GM23338 (cell line): ENCODE data around the gene C1orf21. TPM values are rescaled to one million over a fixed set of nuclear protein-coding genes. Genes with fewer than 3 reads are reported as not detected.

Experiments
- ATAC-seq: fragments of 200-7000 bp; cut with Tn5 transposase; 3 replicates; pipeline ENCODE4 v1.9.1; 2020
- DNase-seq: peaks from one replicate; pipeline ENCODE4 v3.0.0-alpha.2; 2015; ENCODE audit warnings: low spot score
- H2AFZ ChIP-seq: fragments of 200-600 bp; sonication (generic); 2 replicates; pipeline ENCODE4 v1.8.0; 2016; ENCODE audit warnings: antibody characterized with exemption, mild to moderate bottlenecking, moderate library complexity
- H3F3A ChIP-seq: fragments of 200-600 bp; sonication (generic); replicated peaks from 2 replicates; pipeline ENCODE4 v1.8.0; 2017; ENCODE audit warnings: antibody characterized with exemption, mixed run types, low read depth
- H3K27ac ChIP-seq: fragments of 200-600 bp; sonication (generic); 2 replicates; pipeline ENCODE4 v1.6.1; 2016; ENCODE audit warnings: low read depth
- H3K27me3 ChIP-seq: fragments of 200-600 bp; sonication (generic); 2 replicates; pipeline ENCODE4 v1.8.0; 2016; ENCODE audit warnings: mild to moderate bottlenecking, mixed run types, moderate library complexity; ENCODE audit not compliant: insufficient read depth
- H3K36me3 ChIP-seq: fragments of 200-600 bp; sonication (generic); 2 replicates; pipeline ENCODE4 v1.8.0; 2016; ENCODE audit warnings: mild to moderate bottlenecking; ENCODE audit not compliant: insufficient read depth
- H3K4me1 ChIP-seq: fragments of 200-600 bp; sonication (generic); 2 replicates; pipeline ENCODE4 v1.8.0; 2016; ENCODE audit warnings: mild to moderate bottlenecking, moderate library complexity; ENCODE audit not compliant: insufficient read depth
- H3K4me2 ChIP-seq: fragments of 200-600 bp; sonication (generic); 2 replicates; pipeline ENCODE4 v1.7.1; 2017; ENCODE audit warnings: mixed run types
- H3K4me3 ChIP-seq: fragments of 200-600 bp; sonication (generic); 2 replicates; pipeline ENCODE4 v1.6.1; 2016; ENCODE audit warnings: mixed run types
- H3K79me2 ChIP-seq: fragments of 200-600 bp; sonication (generic); replicated peaks from 2 replicates; pipeline ENCODE4 v1.8.0; 2017; ENCODE audit warnings: mild to moderate bottlenecking; ENCODE audit not compliant: insufficient read depth
- H3K9me2 ChIP-seq: fragments of 200-600 bp; sonication (generic); 2 replicates; pipeline ENCODE4 v1.8.0; 2017; ENCODE audit not compliant: insufficient read depth
- H4K20me1 ChIP-seq: fragments of 200-600 bp; sonication (generic); replicated peaks from 2 replicates; pipeline ENCODE4 v1.8.0; 2017; ENCODE audit warnings: mild to moderate bottlenecking; ENCODE audit not compliant: insufficient read depth
- H3K27ac Mint-ChIP-seq: 2 replicates; pipeline ENCODE4 v1.8.0; 2020; ENCODE audit warnings: inconsistent platforms, mild to moderate bottlenecking, moderate library complexity, mixed read lengths
- H3K27me3 Mint-ChIP-seq: 3 replicates; pipeline ENCODE4 v1.8.0; 2022; ENCODE audit warnings: low read depth, mild to moderate bottlenecking, moderate library complexity, mixed read lengths, inconsistent platforms; ENCODE audit not compliant: insufficient read depth, poor library complexity
- H3K36me3 Mint-ChIP-seq: 3 replicates; pipeline ENCODE4 v1.8.0; 2021; ENCODE audit warnings: low read depth, mild to moderate bottlenecking, inconsistent platforms, moderate library complexity, mixed read lengths
- H3K4me1 Mint-ChIP-seq: 3 replicates; pipeline ENCODE4 v1.8.0; 2020; ENCODE audit warnings: mild to moderate bottlenecking, inconsistent platforms, mixed read lengths
- H3K4me3 Mint-ChIP-seq: 3 replicates; pipeline ENCODE4 v1.8.0; 2021; ENCODE audit warnings: moderate library complexity, mild to moderate bottlenecking, inconsistent platforms, mixed read lengths
- H3K9me3 Mint-ChIP-seq: 3 replicates; pipeline ENCODE4 v1.8.0; 2020; ENCODE audit warnings: moderate library complexity, mild to moderate bottlenecking, inconsistent platforms, mixed read lengths
- CREB1 ChIP-seq: fragments of 250-450 bp; sonication (Bioruptor Pico); IDR thresholded peaks from 2 replicates; pipeline ENCODE4 v1.5.0; 2020; ENCODE audit warnings: low read depth, mild to moderate bottlenecking, moderate library complexity
- EZH2 ChIP-seq: fragments of 200-600 bp; sonication (generic); IDR thresholded peaks from one replicate; pipeline ENCODE4 v1.8.0; 2017; ENCODE audit warnings: antibody characterized with exemption, mild to moderate bottlenecking, low read depth; ENCODE audit not compliant: unreplicated experiment
- EZH2phosphoT487 ChIP-seq: fragments of 200-600 bp; sonication (generic); IDR thresholded peaks from one replicate; pipeline ENCODE4 v1.8.1; 2018; ENCODE audit warnings: antibody characterized with exemption; ENCODE audit not compliant: unreplicated experiment
- JUNB ChIP-seq: IDR thresholded peaks from one replicate; pipeline ENCODE4 v1.6.1; 2016; ENCODE audit warnings: antibody characterized with exemption; ENCODE audit not compliant: unreplicated experiment
- NANOG ChIP-seq: IDR thresholded peaks from 2 replicates; pipeline ENCODE4 v1.6.1; 2016; ENCODE audit warnings: antibody characterized with exemption, borderline replicate concordance
- POLR2AphosphoS5 ChIP-seq: IDR thresholded peaks from 2 replicates; pipeline ENCODE4 v1.6.1; 2016; ENCODE audit warnings: antibody characterized with exemption, low read depth
- REST ChIP-seq: IDR thresholded peaks from one replicate; pipeline ENCODE4 v1.6.1; 2018; ENCODE audit warnings: antibody characterized with exemption; ENCODE audit not compliant: unreplicated experiment
- STAT1 ChIP-seq: IDR thresholded peaks from one replicate; pipeline ENCODE4 v1.6.1; 2016; ENCODE audit warnings: antibody characterized with exemption; ENCODE audit not compliant: unreplicated experiment
- ZNF114 ChIP-seq: fragments of 250-450 bp; sonication (Bioruptor Pico); IDR thresholded peaks from 2 replicates; pipeline ENCODE4 v1.5.0; 2020; ENCODE audit warnings: mild to moderate bottlenecking, moderate library complexity
- ZNF331 ChIP-seq: fragments of 250-450 bp; sonication (Bioruptor Pico); IDR thresholded peaks from 2 replicates; pipeline ENCODE4 v1.5.0; 2020; ENCODE audit warnings: low read depth, mild to moderate bottlenecking, moderate library complexity
- polyA plus RNA-seq: library from polyadenylated mRNA; unstranded; fragments of >200 nt; fragmentation: Nextera tagmentation; extraction: Ambion mirVana; gene quantifications from 2 replicates; pipeline ENCODE4 v1.2.1, GENCODE V29; 2016
- total RNA-seq: library from RNA; depleted of rRNA; stranded (reverse); fragments of >200 nt; shearing (Covaris generic); gene quantifications from 2 replicates; pipeline ENCODE4 v1.2.3, GENCODE V29; 2014
- TF ChIP-seq, protein P1 (sequence below): fragments of 250-450 bp; sonication (Bioruptor Pico); IDR thresholded peaks from 2 replicates; pipeline ENCODE4 v1.5.0; 2020; ENCODE audit warnings: mild to moderate bottlenecking, moderate library complexity
- TF ChIP-seq, protein P2 (sequence below), 2 experiments: fragments of 200-600 bp in 1 of 2; sonication (generic) in 1 of 2; conservative IDR thresholded peaks; 2 replicates each; pipeline versions ENCODE4 v1.5.1 to v1.6.1; 2016 to 2017; ENCODE audit warnings: antibody characterized with exemption in 2 of 2, low read depth in 2 of 2, mild to moderate bottlenecking in 2 of 2, moderate library complexity in 1 of 2
- TF ChIP-seq, protein P3 (sequence below): IDR thresholded peaks from 2 replicates; pipeline ENCODE4 v1.6.1; 2016; ENCODE audit warnings: antibody characterized with exemption

Gene C1orf21
- total and polyA plus RNA-seq, 2 experiments from 2014 or later, result 28.0 to 40.4 TPM

DNA sequence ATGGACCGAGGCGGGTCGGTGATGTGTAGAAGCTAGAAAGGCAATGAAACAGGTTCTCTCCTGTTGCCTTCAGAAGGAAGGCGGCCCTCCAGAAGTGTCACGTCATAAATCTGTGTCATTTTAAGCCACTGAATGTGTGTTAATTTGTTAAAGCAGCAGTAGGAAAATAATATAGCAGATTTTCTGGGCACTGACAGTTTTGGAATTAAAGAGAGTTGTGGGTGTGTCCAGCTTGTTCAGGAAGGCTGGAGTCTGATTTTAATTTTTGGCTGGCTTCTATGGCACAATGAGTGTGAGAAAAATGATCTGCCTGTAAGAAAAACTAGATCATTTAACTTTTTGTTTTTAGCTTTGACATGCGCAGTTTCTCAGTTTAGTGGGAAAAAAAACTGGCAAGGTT lies 190.5 kb downstream of the C1orf21 start:
- H3K36me3 ChIP-seq, result no peaks in the 10 kb centered on the region
- H3K27ac ChIP-seq, result no peak overlapping the region
- H2AFZ ChIP-seq, result no peak overlapping the region
- DNase-seq (no peak), ATAC-seq (no peak)
- Mint-ChIP-seq H3K27ac (no peak overlapping the region), H3K4me3 (no peak overlapping the region), H3K36me3 (peaks cover 7% of the 10 kb centered on the region), H3K9me3 (peaks cover 8% of the 10 kb centered on the region; the same call in 2 of the 3 replicates), H3K4me1 (peaks cover 17% of the 10 kb centered on the region), H3K27me3 (peaks cover 6% of the 10 kb centered on the region)
- no peaks in the 10 kb centered on the region for H3K79me2 ChIP-seq
- peaks cover 1% of the 10 kb centered on the region; the same call in 1 of the 2 replicates for H3F3A ChIP-seq
- H3K27me3 ChIP-seq, result no peaks in the 10 kb centered on the region
- peaks cover 16% of the 10 kb centered on the region; the same call in 1 of the 2 replicates for H3K4me1 ChIP-seq
- no peak overlapping the region for H3K4me3 ChIP-seq
- H4K20me1 ChIP-seq, result no peaks in the 10 kb centered on the region
- TF ChIP-seq REST, result no peak
- TF ChIP-seq, protein P1, sequence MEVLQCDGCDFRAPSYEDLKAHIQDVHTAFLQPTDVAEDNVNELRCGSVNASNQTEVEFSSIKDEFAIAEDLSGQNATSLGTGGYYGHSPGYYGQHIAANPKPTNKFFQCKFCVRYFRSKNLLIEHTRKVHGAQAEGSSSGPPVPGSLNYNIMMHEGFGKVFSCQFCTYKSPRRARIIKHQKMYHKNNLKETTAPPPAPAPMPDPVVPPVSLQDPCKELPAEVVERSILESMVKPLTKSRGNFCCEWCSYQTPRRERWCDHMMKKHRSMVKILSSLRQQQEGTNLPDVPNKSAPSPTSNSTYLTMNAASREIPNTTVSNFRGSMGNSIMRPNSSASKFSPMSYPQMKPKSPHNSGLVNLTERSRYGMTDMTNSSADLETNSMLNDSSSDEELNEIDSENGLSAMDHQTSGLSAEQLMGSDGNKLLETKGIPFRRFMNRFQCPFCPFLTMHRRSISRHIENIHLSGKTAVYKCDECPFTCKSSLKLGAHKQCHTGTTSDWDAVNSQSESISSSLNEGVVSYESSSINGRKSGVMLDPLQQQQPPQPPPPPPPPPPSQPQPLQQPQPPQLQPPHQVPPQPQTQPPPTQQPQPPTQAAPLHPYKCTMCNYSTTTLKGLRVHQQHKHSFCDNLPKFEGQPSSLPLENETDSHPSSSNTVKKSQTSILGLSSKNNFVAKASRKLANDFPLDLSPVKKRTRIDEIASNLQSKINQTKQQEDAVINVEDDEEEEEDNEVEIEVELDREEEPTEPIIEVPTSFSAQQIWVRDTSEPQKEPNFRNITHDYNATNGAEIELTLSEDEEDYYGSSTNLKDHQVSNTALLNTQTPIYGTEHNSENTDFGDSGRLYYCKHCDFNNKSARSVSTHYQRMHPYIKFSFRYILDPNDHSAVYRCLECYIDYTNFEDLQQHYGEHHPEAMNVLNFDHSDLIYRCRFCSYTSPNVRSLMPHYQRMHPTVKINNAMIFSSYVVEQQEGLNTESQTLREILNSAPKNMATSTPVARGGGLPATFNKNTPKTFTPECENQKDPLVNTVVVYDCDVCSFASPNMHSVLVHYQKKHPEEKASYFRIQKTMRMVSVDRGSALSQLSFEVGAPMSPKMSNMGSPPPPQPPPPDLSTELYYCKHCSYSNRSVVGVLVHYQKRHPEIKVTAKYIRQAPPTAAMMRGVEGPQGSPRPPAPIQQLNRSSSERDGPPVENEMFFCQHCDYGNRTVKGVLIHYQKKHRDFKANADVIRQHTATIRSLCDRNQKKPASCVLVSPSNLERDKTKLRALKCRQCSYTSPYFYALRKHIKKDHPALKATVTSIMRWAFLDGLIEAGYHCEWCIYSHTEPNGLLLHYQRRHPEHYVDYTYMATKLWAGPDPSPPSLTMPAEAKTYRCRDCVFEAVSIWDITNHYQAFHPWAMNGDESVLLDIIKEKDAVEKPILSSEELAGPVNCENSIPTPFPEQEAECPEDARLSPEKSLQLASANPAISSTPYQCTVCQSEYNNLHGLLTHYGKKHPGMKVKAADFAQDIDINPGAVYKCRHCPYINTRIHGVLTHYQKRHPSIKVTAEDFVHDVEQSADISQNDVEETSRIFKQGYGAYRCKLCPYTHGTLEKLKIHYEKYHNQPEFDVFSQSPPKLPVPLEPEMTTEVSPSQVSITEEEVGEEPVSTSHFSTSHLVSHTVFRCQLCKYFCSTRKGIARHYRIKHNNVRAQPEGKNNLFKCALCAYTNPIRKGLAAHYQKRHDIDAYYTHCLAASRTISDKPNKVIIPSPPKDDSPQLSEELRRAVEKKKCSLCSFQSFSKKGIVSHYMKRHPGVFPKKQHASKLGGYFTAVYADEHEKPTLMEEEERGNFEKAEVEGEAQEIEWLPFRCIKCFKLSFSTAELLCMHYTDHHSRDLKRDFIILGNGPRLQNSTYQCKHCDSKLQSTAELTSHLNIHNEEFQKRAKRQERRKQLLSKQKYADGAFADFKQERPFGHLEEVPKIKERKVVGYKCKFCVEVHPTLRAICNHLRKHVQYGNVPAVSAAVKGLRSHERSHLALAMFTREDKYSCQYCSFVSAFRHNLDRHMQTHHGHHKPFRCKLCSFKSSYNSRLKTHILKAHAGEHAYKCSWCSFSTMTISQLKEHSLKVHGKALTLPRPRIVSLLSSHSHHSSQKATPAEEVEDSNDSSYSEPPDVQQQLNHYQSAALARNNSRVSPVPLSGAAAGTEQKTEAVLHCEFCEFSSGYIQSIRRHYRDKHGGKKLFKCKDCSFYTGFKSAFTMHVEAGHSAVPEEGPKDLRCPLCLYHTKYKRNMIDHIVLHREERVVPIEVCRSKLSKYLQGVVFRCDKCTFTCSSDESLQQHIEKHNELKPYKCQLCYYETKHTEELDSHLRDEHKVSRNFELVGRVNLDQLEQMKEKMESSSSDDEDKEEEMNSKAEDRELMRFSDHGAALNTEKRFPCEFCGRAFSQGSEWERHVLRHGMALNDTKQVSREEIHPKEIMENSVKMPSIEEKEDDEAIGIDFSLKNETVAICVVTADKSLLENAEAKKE (CRISPR knock-in tag), result no peak
- TF ChIP-seq EZH2phosphoT487, result no peak
- TF ChIP-seq CREB1, result no peak
- TF ChIP-seq NANOG, result no peak
- no peak for TF ChIP-seq ZNF331 (CRISPR knock-in tag)
- TF ChIP-seq STAT1, result no peak
- no peak for TF ChIP-seq ZNF114 (CRISPR knock-in tag)
- TF ChIP-seq EZH2, result no peak
- TF ChIP-seq JUNB, result no peak
- TF ChIP-seq, protein P2, sequence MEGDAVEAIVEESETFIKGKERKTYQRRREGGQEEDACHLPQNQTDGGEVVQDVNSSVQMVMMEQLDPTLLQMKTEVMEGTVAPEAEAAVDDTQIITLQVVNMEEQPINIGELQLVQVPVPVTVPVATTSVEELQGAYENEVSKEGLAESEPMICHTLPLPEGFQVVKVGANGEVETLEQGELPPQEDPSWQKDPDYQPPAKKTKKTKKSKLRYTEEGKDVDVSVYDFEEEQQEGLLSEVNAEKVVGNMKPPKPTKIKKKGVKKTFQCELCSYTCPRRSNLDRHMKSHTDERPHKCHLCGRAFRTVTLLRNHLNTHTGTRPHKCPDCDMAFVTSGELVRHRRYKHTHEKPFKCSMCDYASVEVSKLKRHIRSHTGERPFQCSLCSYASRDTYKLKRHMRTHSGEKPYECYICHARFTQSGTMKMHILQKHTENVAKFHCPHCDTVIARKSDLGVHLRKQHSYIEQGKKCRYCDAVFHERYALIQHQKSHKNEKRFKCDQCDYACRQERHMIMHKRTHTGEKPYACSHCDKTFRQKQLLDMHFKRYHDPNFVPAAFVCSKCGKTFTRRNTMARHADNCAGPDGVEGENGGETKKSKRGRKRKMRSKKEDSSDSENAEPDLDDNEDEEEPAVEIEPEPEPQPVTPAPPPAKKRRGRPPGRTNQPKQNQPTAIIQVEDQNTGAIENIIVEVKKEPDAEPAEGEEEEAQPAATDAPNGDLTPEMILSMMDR (conservative IDR thresholded peaks at IDR 0.05; ENCODE audit: low read depth in 2 of 2), result no peak
- TF ChIP-seq, protein P3, sequence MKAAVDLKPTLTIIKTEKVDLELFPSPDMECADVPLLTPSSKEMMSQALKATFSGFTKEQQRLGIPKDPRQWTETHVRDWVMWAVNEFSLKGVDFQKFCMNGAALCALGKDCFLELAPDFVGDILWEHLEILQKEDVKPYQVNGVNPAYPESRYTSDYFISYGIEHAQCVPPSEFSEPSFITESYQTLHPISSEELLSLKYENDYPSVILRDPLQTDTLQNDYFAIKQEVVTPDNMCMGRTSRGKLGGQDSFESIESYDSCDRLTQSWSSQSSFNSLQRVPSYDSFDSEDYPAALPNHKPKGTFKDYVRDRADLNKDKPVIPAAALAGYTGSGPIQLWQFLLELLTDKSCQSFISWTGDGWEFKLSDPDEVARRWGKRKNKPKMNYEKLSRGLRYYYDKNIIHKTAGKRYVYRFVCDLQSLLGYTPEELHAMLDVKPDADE, result no peak
- TF ChIP-seq POLR2AphosphoS5, result no peak
- H3K9me2 ChIP-seq, result no peaks in the 10 kb centered on the region
- H3K4me2 ChIP-seq, result no peak overlapping the region
